NOMO-1 treated with dmso at 0.1 percent for 144 hours (cell line): ENCODE results near the gene TMEM190.

Experiments
- DNase-seq: peaks from one replicate; lab custom pipeline; 2025; ENCODE audit not compliant: unreplicated experiment; lab: John Stamatoyannopoulos, UW

TMEM190 gene

GRCh38 chr19:55350620-55351315 lies 25.9 kb upstream of the TMEM190 start:
- DNase-seq: no peak

GRCh38 chr19:55352040-55352439 lies 24.6 kb upstream of the TMEM190 start:
- DNase-seq: no peak

GRCh38 chr19:55352549-55353145 lies 24.0 kb upstream of the TMEM190 start:
- DNase-seq: no peak

GRCh38 chr19:55353356-55353802 lies 23.2 kb upstream of the TMEM190 start:
- DNase-seq: no peak

DNA sequence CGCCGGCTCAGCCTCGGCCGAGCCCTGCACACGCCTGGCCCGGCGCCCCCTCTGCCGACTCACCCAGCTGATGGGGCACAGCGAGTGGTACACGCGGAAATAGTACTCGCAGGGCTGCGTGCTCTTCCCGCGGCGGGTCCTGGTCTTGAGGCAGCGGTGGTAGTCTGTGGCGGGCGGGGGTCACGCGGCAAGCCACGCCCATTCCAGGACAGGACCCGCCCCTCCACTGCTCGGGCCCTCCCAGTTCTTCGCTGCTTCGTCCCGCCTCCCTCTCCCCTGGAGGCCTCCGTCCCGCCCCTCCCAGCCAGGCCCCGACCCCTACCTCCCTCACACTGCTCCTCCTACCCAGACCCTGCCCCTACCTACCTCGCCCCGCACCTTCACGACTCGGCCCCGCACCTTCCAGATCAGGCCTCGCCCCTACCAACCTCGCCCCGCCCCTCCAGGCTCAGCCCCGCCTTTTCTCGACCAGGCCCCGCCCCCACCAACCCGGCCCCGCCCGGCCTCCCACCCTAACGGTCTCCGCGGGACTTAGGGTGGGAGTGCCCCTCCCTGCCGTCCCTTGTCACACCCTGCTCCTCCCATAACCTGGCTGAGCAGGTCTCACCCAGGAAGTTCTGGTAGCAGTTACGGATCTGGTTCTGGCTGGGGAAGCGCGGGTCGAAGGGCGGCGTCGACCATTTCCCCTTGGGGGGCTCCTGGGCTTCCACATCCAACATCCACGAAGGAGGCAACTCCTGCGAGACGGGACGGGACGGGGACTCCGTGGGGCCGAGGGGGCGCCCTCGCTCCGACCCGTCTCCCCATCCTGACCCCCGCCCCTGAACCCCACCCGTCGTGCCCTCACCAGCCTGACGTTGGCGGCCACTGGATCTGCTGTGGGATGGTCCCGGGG lies 22.6 kb upstream of the TMEM190 start:
- peak; percentile 41 for DNase-seq

- DNase-seq: no peak
These were observed 21.9 kb upstream of the TMEM190 start, which contains the start of gene COX6B2 for GRCh38 chr19:55354698-55355212. TSS of gene COX6B2 (minus strand) at chr19:55354719. CDS start at chr19:55354521, 198 bp downstream.

- DNase-seq: no peak
These were observed 21.3 kb upstream of the TMEM190 start for GRCh38 chr19:55355213-55355821.

- DNase-seq: no peak
These were observed 18.1 kb upstream of the TMEM190 start for GRCh38 chr19:55358493-55358892.

- no peak for DNase-seq
These were observed 17.4 kb upstream of the TMEM190 start for GRCh38 chr19:55358943-55359908.

GRCh38 chr19:55360902-55361301 lies 15.7 kb upstream of the TMEM190 start:
- no peak for DNase-seq

- DNase-seq: no peak
These were observed 14.2 kb upstream of the TMEM190 start for GRCh38 chr19:55362174-55362989.

DNA sequence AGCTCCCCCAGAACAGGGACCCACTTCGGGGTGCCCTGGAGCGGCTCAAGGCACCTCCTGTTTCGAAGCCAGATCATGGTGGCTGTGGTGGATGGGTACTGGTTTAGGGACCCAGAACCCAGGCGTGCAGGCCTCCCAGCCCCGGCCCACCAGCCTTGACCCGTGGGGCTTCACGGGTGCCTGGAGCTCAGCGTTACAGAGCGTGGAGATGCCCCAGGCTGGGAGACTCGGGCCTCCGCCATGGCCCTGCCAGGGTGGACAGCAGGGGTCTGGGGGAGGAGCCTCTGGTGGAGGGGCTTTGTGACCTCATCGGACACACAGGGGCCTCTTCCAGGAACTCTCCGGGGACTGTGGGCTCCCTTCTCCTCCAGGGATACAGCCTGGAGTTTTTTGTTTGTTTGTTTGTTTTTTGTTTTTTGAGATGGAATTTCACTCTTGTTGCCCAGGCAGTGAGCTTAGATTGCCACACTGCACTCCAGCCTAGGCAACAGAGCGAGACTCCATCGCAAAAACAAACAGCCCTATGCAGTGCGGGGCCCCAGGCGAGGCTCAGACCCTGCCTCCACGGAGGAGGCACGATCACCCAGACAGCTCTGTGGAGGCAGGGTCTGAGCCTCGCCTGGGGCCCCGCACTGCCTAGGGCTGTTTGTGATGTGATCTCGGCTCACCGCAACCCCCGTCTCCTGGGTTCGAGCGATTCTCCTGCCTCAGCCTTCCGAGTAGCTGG lies 13.5 kb upstream of the TMEM190 start, which contains the start of gene GARIN5B:
Gene GARIN5B (minus strand): TSS at position 271 of the 727 bp plus-strand sequence. CDS start 194 bp downstream, at position 77.
- DNase-seq: no peak

- no peak for DNase-seq
These were observed 11.4 kb upstream of the TMEM190 start for GRCh38 chr19:55365245-55365644.

DNA sequence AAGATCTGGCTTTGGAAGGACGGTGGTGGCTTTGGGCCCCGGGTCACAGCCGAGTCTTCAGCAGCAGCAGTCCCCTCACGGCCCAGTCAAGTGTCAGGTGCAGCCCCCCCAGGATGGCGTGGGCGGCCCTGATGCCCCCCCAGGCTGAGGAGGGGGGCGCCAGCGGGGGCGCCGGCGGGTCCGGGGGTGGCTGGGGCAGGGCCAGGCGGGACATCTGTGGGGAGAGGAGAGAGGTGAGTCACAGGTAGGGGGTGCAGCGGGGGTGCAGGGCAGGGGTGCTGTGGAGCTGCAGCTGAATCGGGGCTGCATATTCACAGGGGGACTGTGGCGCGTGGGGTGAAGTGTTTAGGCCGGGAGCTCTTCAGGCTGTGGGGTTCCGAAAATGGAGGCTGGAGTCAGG lies 10.7 kb upstream of the TMEM190 start:
- no peak for DNase-seq

- DNase-seq: no peak
These were observed 9.8 kb upstream of the TMEM190 start for GRCh38 chr19:55366790-55367189.

- no peak for DNase-seq
These were observed 8.5 kb upstream of the TMEM190 start for GRCh38 chr19:55368106-55368505.

DNA sequence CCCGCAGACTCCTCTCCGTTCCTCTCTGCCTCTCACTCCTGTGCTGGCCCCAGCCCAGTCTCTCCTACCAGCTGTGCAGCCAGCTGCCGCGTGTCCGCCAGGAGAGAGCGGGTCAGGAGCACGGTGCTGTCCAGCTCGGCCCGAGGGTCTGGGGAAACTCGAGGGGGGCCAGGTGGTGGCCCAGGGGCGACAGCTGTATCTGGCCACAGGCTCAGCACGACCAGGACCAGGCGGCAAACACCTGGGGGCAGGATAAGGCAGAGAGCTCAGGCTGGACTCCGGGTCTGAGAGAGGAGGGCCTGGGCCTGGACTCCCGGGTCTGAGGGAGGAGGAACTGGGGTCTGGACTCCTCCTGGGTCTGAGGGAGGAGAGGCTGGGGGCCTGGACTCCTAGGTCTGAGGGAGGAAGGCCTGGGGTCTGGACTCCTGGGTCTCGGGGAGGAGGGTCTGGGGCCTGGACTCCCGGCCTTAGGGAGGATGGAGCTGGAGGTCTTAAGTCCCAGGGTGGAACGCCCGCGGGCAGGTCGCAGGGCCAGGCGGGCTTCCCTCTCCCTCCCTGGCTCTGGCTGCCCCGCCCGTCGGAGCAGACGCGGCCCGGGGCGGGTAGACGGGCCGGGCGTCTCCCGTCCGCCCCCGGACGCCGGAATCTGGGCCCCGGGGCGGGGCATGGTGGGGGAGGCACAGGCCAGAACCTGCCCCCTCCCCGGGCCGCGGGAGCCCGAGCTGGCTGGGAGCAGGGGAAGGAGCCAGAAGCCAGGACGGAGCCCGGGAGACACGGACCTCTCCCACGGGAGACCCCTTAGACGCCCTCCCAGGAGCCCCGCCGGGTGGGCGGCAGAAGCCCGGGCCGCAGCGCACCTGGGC lies 7.7 kb upstream of the TMEM190 start:
- DNase-seq: no peak
